ENCODE data around the gene CDC42EP3.

Gene CDC42EP3, protein sequence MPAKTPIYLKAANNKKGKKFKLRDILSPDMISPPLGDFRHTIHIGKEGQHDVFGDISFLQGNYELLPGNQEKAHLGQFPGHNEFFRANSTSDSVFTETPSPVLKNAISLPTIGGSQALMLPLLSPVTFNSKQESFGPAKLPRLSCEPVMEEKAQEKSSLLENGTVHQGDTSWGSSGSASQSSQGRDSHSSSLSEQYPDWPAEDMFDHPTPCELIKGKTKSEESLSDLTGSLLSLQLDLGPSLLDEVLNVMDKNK

DNA sequence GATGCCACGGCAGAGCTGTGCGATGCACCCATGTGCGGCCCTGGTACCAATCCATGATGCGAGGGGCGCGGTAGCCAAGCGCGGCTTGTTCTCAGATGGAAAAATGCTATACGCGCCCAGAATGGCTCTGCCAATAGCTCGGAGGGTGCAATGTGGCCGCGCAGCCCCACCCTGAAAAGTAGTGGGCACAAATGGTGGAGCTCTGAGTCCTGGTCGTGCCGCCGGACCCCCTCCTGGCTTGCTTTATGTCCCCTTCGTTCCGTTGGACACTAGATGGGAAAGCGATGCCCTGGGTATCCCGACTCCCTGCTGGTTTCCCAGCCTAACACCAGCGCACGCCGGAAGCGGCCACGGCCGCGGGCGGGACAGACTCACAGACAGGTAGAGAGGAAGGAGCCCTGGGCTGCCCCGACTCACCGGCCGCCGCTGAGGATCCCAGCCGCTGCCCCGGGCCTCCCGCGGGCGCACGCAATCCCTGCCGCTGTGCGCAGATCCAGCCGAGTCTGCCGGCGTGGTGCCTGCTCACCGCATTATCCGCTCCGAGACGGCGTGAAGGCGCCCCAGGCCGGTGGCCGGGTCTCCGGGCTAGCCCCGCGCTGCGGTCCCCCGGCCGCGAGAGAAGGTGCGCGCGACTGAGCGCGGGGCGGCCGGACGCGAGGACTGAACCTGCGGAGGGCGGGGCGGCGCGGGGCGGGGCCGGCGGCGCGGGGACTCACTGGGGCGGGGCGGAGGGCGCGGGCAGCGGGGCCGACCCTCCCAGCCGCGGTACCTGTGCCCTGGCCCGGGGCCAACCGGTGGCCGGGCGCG lies at the start of gene CDC42EP3:
TSS of gene CDC42EP3 (minus strand) at position 634 of the 807 bp plus-strand sequence. CDS start 25,055 bp downstream, outside the sequence.
- DNase-seq (ENCODE audit: low spot score) = peak; percentile 55

DNA sequence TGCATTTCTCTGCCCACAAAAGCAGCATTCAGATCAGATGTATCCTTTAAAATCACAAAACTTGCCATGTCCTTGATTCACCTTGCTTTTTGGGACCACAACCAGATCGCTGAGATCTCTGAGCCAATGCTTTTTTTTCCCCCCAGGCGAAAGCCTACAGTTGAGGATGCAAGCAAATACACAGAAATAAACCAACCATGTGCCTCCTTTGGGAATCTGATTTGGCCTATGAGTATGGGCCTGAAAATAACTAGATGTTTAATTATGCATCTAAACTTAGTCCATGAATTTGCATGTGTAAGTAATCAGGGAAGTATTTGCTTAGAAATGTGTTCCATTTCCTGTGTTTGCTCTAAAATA lies 49.7 kb upstream of the CDC42EP3 start:
- DNase-seq (ENCODE audit: low spot score) = no peak

DNA sequence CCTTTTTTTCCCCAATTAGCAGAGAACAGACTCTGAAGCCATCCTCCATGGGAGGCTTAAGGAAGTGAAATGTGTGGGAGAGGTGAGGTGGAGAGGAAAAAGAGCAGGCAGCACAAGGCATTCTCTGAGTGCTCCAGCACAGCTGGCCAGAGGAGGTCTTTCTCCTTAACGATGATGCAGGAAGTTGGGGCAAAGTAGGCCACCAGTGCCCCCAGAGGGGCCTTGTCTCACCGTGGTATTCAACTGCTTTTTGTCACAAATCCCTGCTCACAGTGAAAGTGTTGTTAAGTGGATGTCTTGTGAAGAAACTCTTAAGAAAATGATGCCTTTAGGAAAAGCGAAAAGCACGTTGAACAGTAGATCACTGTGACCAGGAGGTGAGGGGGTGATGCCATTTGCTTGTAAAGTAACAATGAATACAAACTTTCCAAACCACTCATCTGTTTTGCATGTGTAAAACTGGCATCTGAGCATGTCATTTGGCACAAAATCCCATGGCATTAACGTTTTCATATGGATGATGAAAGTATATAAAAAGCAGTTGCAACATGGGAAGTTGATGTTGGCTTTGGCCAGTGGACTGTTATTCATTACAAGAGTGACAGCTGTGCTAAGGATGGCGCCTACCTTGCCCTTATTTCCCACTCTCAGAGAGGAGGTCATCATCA lies 49.2 kb upstream of the CDC42EP3 start:
- no peak for DNase-seq (ENCODE audit: low spot score)

DNA sequence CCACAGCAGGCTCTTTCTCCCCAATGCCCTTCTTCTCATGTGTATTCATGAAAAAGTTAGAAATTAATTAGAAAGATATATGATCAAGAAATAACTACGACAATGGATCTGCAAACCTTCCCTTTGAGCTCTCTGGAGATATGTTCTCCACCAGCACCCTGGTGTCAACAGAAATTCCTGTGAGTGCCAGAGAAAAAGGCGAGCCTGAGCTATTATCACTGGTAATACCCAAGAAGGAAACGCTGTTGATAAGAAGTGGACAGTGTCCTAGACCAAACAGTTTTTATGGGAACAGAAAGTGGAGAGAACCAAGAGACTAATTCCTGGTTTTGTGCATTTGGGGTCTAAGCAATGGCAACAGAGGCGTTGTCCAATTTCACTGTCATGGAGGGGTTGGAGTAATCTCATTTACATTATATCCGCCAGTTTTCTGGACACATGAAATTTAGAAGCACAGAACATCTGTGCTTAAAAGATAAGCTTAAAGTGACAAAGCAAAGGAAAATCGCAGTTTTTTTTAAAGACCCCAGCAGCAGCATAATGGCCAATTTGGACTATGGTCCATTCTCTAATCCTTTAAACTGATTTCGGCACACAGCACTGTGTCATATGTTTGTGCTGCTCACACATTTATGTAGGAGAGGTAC lies 47.2 kb upstream of the CDC42EP3 start:
- DNase-seq (ENCODE audit: low spot score) = no peak

DNA sequence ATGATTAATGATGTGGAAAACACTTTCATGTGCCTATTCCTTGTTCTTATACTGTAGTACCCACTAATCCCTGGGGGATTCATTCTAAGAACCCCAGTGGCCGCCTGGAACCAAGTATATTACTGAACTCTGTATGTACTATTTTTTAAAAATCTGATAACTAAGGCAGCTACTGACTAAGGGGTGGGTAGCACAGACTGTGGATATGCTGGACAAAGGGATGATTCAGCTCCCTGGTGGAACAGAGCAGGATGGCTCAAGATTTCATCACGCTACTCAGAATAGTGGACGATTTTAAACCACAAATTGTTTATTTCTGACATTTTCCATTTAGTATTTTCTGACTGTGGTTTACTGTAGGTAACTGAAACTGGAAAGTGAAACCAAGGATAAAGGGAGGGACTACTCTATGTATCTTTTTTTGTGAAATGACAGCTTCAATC lies 41.8 kb upstream of the CDC42EP3 start:
- peak; percentile 24 for DNase-seq (ENCODE audit: low spot score)

DNA sequence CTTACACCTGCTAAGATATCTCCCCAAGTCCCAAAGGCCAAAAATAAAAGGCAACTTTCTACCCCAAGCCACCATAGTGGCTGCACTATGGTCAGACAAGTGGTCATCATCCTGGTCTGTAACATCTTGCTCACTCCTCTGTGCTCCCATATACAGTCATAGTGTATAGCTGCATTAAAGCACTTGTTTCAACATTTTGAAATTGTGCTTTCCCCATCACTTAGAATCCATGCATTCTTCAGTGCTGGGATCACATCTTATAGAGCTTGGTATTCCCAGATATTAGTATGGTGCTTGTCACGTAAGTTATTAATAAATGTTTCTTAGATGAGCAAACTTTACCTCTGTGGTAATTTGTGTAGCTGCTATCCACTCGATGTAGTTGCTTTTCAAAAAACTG lies 40.4 kb upstream of the CDC42EP3 start:
- DNase-seq (ENCODE audit: low spot score) = no peak

DNA sequence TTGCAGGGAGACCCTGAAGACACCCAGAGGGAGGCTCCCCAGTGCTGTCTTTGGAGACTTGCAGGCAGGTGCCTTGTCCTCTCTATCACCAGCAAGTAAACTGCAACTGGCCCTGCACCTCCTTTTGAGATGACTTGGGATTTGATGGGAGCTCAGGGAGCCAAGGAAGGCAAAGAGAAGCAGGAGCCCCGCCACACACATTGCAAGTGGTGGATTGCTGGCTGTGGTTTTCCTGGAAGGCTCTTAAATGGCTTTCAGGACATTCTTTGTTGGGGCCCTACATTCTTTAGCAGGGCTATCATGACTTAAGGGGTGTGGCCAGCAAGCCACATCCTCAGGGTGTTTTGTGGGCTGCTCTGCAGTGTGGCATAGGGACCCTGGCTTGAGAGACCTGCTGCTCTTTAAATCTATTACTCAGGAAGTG lies 39.9 kb upstream of the CDC42EP3 start:
- no peak for DNase-seq (ENCODE audit: low spot score)

DNA sequence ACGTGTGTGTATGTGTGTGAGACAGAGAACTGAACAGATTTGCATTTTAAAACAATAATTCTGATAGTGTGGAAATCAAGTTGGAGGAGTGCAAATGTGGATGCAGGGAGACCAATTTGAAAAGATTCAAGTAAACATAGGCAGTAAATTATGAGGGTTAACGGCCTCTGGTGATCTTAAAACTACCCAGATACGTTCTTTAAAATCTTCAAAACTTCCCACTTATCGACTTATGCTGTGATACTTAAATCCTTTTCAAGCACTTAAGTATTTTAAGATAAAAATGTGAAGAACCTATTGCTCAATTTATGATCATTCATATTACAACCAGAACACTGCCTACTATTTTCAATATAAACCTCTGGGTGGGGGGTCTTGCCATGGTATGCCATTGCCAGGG lies 37.7 kb upstream of the CDC42EP3 start:
- no peak for DNase-seq (ENCODE audit: low spot score)

DNA sequence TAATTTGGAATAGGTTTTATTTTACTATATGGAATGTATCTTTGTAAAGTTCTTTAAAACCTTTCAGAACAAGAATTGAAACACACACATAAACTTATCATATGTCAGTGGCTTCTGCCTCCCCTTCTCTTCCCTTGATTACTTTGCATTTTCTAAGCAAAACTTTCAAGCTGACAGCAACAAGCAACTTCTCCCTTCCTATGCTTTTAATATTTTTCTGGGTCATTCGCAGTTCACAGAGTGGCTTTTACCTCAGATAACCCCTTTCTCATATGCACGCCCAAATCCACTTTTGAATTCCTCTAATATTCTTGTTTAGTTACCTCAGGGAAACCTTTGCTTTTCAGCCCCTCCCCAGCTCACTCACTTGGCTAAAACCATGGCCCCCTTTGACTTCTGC lies 36.7 kb upstream of the CDC42EP3 start:
- DNase-seq (ENCODE audit: low spot score) = no peak

DNA sequence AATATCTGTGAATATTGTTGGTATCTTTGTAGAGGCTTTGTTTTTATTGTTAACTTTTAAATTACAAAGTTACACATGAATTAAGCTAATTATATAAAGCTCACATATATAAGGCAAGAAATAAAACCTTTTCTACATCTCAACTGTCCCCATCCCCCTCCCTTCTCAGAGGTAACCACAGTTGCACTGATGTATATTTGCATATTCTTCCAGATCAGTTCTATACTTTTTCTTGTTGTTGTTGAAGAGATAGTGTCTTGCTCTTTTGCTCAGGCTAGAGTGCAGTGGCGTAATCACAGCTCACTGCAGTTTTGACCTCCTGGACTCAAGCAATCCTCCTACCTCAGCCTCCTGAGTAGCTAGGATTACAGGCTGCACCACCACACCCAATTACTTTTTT lies 36.0 kb upstream of the CDC42EP3 start:
- peak; percentile 6 for DNase-seq (ENCODE audit: low spot score)

DNA sequence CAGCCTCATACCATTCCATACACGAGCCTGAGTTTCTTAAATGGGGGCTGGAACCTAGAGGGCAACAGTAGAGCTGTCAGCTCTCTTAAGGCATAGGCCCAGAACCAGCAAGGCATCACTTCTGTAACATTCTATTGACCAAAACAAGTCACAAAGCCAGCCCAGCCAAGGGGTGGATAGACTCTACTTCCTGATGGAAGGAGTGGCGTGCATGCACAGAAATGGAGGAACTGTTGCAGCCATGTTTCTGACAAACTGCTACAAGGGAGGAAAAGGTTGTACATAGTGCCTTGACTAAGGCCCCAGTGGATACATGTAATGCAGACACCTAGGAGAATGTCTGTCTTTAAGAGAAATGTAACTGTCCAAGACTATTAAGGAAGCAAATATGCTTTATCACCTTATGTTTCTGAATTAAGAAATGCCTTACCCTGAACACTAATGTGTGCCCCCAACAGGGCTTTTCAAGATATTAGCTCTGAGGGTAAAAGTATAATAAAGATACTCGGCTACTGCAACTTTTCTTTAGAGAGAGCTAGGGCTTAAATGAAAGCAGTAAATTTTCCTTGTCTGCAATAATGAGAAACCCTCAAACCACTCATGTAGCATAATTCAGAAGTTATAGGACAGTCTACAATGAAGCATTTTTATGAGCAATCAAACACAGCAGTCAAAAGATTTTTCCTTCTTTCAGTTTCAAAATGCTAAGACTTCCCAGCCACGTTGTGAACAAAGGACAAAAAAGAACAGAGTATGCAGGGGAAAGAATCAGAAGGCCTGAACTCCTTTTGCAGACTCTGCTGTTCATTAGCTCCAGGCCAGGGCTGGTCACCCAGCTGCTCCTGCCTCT lies 35.1 kb upstream of the CDC42EP3 start:
- DNase-seq (ENCODE audit: low spot score) = no peak

DNA sequence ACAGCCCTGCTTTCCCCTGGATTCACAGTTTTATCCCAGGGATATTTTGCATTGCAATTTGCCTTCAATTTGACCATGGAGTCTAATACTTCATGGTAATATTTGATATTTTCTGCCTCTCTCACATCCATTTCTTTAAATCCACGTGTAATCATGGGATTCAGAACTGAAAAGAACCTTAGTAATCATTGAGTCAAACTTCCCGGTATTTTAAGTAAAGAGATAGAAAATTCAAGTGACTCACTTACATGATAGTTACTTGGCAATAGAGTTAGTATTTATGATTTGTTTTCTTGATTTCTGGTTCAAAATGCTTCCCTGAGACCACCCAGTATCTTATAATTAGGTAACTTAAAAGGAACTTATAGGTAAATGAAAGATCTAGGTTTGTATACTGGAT lies 33.7 kb upstream of the CDC42EP3 start:
- no peak for DNase-seq (ENCODE audit: low spot score)

DNA sequence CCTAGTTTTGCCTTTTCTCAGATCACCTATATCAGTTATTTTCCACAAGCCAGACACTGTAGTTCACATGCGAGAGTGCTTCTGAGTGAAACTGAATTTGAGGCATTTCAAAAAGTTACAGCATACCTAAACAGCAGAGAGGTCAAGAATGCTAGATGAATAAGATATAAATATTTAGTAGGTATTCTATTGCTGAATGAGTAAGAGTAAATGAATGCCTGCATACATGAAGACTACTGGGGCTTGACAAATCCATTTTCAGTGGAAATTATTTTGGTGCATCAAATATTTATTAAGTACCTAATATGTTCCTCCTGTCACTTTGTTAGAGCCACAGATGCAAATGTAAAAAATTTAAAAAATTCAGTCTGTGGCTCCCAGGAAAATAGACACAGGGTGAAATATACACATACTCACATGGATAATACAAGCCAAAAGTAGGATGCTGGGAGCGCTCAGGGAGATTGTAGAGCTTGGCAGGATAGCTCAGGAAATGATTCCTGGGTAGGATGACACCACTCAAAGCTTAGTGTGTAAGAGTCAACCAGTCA lies 27.6 kb upstream of the CDC42EP3 start:
- DNase-seq (ENCODE audit: low spot score) = no peak

DNA sequence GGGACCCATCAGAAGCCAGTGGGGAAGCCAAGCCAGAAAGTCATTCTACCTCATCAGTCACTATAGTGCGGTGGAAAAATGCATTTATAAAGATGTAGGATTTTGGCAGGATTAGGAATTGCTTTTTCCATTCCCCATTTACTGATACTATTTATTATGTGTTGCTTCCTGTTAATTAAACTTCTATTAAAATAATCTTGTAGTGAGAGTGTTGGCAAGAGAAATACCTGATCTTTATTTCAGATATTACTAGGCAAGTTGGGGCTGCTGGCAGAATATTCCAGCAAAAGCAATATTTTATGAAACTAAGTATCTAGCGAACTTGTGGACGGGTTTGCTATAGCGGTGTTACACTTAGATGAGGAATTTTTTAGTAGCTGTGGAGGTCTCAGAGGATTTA lies 23.9 kb upstream of the CDC42EP3 start:
- no peak for DNase-seq (ENCODE audit: low spot score)

DNA sequence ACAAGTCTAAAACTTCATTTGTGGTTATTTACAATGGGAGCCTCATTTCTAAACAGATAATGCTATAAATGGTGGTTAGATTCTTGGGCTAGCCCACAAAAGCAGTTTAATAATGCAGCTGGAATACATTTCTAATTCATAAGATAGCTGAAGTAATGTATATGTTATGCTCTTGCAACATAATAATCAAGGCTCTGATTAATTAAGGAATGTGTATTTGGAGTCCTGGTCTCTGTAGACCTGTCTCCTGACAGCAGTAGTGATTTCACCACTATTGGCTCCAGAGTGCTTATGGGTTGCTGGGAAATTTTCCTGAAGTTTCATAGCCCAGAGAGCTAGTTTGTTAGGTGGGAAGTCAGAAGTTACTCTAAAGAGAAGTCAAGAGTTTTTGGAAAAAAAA lies 21.3 kb upstream of the CDC42EP3 start:
- DNase-seq (ENCODE audit: low spot score) = no peak

DNA sequence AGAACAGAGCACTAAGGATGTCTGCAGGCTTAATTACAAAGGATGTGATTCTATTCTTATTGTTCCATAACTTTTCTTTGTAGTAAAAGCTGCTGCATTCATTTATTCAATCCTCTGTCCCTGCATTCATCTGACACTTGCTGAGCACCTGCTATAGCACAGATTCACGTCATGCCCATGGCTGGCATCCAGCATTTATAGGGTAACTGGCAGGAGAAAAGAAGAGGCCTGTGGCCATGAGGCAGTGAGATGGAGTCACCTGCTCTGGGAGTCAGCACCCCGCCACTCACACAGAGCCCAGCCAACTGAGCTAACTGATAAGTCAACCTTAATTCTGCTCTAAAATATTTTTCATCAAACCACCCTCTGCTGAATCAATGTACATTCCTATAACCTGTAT lies 18.3 kb upstream of the CDC42EP3 start:
- DNase-seq (ENCODE audit: low spot score) = no peak

DNA sequence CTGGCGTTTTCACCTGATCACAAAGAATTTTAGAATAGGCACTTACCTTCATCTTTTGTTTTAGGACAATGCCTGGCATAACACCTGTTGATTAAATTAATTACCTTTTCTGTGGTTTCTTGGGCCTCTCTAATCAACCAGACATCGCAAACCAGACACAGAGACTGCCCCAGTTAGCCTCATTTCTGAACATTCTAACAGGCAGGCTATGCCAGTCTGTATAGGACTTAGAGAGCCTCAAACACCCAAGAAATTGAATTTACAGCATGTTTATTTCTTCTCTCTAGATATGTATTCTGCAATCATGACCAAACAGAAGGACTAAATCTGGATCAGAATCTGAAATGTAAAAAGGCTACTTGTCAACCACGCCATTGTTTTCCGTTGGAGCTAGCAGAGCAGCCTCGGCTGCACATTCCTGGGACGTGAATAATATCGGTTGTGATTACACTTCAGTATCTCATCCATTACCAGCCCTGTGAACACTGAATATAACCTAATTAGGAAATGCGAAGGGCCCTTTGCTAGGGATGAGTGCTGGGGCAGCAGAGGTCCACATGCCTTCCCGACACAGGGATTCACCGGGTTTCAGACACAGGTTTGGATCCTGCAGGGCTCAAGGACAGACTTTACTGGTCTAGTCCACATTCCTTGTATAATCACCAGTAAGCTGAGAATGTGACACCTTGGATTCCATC lies 17.5 kb upstream of the CDC42EP3 start:
- no peak for DNase-seq (ENCODE audit: low spot score)

DNA sequence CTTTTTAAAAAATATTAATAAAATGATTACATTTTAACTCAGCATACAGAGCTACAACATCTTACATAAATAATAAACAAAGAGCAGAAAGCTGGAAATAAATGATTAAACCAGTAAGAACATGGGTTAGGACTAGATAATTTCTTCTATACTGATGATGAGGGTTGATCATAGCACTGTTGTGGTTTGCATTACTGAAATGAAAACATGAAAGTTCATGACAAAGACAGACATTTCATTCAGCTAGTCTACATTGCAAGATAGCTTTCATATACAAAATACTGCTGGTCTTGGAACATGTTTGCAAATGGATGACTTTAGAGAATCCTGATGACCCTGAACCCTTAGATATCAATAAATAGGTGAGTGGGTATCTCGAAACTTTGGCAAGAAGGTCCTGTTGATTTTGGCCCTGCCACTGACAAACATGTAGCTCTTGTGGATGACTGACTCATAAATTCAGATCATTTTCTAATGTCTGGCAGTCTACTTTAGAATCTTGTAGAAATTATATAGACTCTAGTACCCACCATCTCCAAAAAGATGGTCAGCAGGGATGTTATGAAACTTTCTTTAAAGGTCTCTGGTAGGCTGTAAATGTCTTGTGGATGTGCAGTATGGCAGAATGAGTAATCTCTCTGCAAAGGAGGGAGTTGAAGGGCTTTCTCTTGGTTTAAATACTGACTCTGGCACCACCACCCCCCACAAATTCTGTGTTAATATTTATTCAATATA lies 15.5 kb upstream of the CDC42EP3 start:
- no peak for DNase-seq (ENCODE audit: low spot score)

DNA sequence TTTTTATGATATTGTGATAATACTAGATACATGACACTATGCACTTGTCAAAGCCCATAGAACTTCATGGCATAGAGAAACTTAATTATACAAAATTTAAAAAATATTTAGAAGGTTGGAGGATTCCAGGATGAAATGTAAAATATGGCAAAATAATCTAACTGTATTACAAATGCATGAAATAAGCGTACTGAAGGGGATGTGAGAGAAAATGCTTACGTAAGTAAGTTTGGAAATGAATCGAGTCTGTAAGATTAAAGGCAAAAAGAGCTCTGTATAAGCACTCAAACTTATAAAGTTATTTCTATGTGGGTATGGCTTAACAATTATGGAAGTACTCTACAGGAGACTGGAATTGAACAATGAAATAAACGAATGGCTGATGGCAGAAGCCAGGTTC lies 13.4 kb upstream of the CDC42EP3 start:
- no peak for DNase-seq (ENCODE audit: low spot score)

Data from NAMALWA (cell line).